Loucy (cell line): Measurements from ENCODE around the gene PTPRA.

Experiments used
- H2AFZ ChIP-seq: fragments of 200-600 bp; sonication (generic); 2 replicates; pipeline ENCODE4 v1.6.0; 2016; ENCODE audit warnings: antibody characterized with exemption, mild to moderate bottlenecking, low read length, moderate library complexity
- H3F3A ChIP-seq: fragments of 200-600 bp; 2 replicates; pipeline ENCODE4 v1.6.0; 2016; ENCODE audit warnings: antibody characterized with exemption, low read depth, mild to moderate bottlenecking
- H3K27me3 ChIP-seq: fragments of 200-600 bp; sonication (generic); 2 replicates; pipeline ENCODE4 v1.6.1; 2014; ENCODE audit warnings: low read length, mild to moderate bottlenecking; ENCODE audit not compliant: insufficient read depth, poor library complexity, severe bottlenecking
- H3K36me3 ChIP-seq: fragments of 200-600 bp; sonication (generic); 2 replicates; pipeline ENCODE4 v1.6.1; 2016; ENCODE audit warnings: low read length; ENCODE audit not compliant: insufficient read depth
- H3K4me1 ChIP-seq: fragments of 200-600 bp; sonication (generic); 2 replicates; pipeline ENCODE4 v1.5.1; 2014; ENCODE audit warnings: low read length, mild to moderate bottlenecking; ENCODE audit not compliant: insufficient read depth, poor library complexity, severe bottlenecking
- H3K4me2 ChIP-seq: fragments of 200-600 bp; sonication (generic); 2 replicates; pipeline ENCODE4 v1.6.0; 2014; ENCODE audit warnings: antibody characterized with exemption, low read length, low read depth, mild to moderate bottlenecking; ENCODE audit not compliant: poor library complexity, severe bottlenecking
- H3K4me3 ChIP-seq: fragments of 200-600 bp; sonication (generic); 2 replicates; pipeline ENCODE4 v1.5.1; 2014; ENCODE audit warnings: low read length, mild to moderate bottlenecking, mixed read lengths; ENCODE audit not compliant: poor library complexity, severe bottlenecking
- H3K79me2 ChIP-seq: fragments of 200-600 bp; sonication (generic); 2 replicates; pipeline ENCODE4 v1.6.1; 2014; ENCODE audit warnings: low read length; ENCODE audit not compliant: insufficient read depth
- H3K9ac ChIP-seq: fragments of 200-600 bp; sonication (generic); 2 replicates; pipeline ENCODE4 v1.6.0; 2014; ENCODE audit warnings: mild to moderate bottlenecking, low read depth, low read length, moderate library complexity; ENCODE audit not compliant: poor library complexity, severe bottlenecking
- H3K9me2 ChIP-seq: fragments of 200-600 bp; sonication (generic); replicated peaks from 2 replicates; pipeline ENCODE4 v1.6.1; 2016; ENCODE audit warnings: low read depth, low read length, mixed read lengths
- H3K9me3 ChIP-seq: fragments of 200-600 bp; sonication (generic); 2 replicates; pipeline ENCODE4 v1.6.1; 2014; ENCODE audit warnings: mild to moderate bottlenecking, antibody characterized with exemption, low read length, low read depth; ENCODE audit not compliant: insufficient read depth
- H4K20me1 ChIP-seq: fragments of 200-600 bp; sonication (generic); 2 replicates; pipeline ENCODE4 v1.6.0; 2014; ENCODE audit warnings: antibody characterized with exemption, low read length, mild to moderate bottlenecking; ENCODE audit not compliant: insufficient read depth, poor library complexity, severe bottlenecking
- CTCF ChIP-seq: fragments of 200-600 bp; sonication (generic); conservative IDR thresholded peaks from 2 replicates; pipeline ENCODE4 v1.5.1; 2014; ENCODE audit warnings: mild to moderate bottlenecking, antibody characterized with exemption, low read length
- EZH2phosphoT487 ChIP-seq: fragments of 200-600 bp; IDR thresholded peaks from 2 replicates; pipeline ENCODE4 v1.6.1; 2018; ENCODE audit warnings: antibody characterized with exemption, mild to moderate bottlenecking, moderate library complexity, borderline replicate concordance

PTPRA gene

GRCh38 chr20:2955257-2955970, 82.1 kb downstream of the PTPRA start:
- H3K36me3 ChIP-seq: peaks cover 42% of the 10 kb centered on the region; the same call in 1 of the 2 replicates
- H2AFZ ChIP-seq: no peak overlapping the region
- no peak overlapping the region for H3K4me3 ChIP-seq
- H3K4me2 ChIP-seq: no peak overlapping the region
- no peaks in the 10 kb centered on the region for H3K27me3 ChIP-seq
- H3K9ac ChIP-seq: no peak overlapping the region
- no peaks in the 10 kb centered on the region for H3K9me3 ChIP-seq
- no peaks in the 10 kb centered on the region for H3K4me1 ChIP-seq
- no peaks in the 10 kb centered on the region for H3K9me2 ChIP-seq
- no peaks in the 10 kb centered on the region for H3K79me2 ChIP-seq
- H3F3A ChIP-seq: no peaks in the 10 kb centered on the region
- no peaks in the 10 kb centered on the region for H4K20me1 ChIP-seq
- TF ChIP-seq EZH2phosphoT487 (no peak), CTCF (no peak)

GRCh38 chr20:2956480-2956879, 83.2 kb downstream of the PTPRA start:
- Histone ChIP-seq H3K36me3 (peaks cover 43% of the 10 kb centered on the region; the same call in 1 of the 2 replicates), H3K9me3 (no peaks in the 10 kb centered on the region), H3K27me3 (no peaks in the 10 kb centered on the region), H3K79me2 (no peaks in the 10 kb centered on the region), H3F3A (no peaks in the 10 kb centered on the region), H3K4me3 (no peak overlapping the region), H2AFZ (no peak overlapping the region), H3K9ac (no peak overlapping the region), H3K4me1 (no peaks in the 10 kb centered on the region), H3K4me2 (no peak overlapping the region), H4K20me1 (no peaks in the 10 kb centered on the region), H3K9me2 (no peaks in the 10 kb centered on the region)
- TF ChIP-seq EZH2phosphoT487 (no peak), CTCF (no peak)

- H3K9ac ChIP-seq: no peak overlapping the region
- H3K4me2 ChIP-seq: no peak overlapping the region
- H3K36me3 ChIP-seq: peaks cover 44% of the 10 kb centered on the region; the same call in 1 of the 2 replicates
- TF ChIP-seq EZH2phosphoT487: no peak
- TF ChIP-seq CTCF: no peak
- no peaks in the 10 kb centered on the region for H4K20me1 ChIP-seq
- no peaks in the 10 kb centered on the region for H3K9me3 ChIP-seq
- no peaks in the 10 kb centered on the region for H3K9me2 ChIP-seq
- H3K79me2 ChIP-seq: no peaks in the 10 kb centered on the region
- no peaks in the 10 kb centered on the region for H3K4me1 ChIP-seq
- no peak overlapping the region for H2AFZ ChIP-seq
- no peaks in the 10 kb centered on the region for H3K27me3 ChIP-seq
- H3F3A ChIP-seq: no peaks in the 10 kb centered on the region
- no peak overlapping the region for H3K4me3 ChIP-seq
These were observed 94.6 kb downstream of the PTPRA start for GRCh38 chr20:2967841-2968240.
